DOHH2 (cell line): ENCODE data around the gene NFKBIL1.

Experiments
- H3F3A ChIP-seq: fragments of 200-600 bp; sonication (generic), shearing (Covaris generic); 2 replicates; pipeline ENCODE4 v1.6.0; 2016; ENCODE audit warnings: antibody characterized with exemption, mild to moderate bottlenecking; ENCODE audit not compliant: control insufficient read depth, insufficient read depth
- H3K27ac ChIP-seq: fragments of 200-600 bp; sonication (generic); 2 replicates; pipeline ENCODE4 v1.5.1; 2014; ENCODE audit warnings: low read depth, mild to moderate bottlenecking, low read length, moderate library complexity
- H3K27me3 ChIP-seq: fragments of 200-600 bp; sonication (generic); 2 replicates; pipeline ENCODE4 v1.6.1; 2014; ENCODE audit warnings: mild to moderate bottlenecking, low read length, mixed read lengths; ENCODE audit not compliant: control insufficient read depth
- H3K36me3 ChIP-seq: fragments of 200-600 bp; sonication (generic); 2 replicates; pipeline ENCODE4 v1.6.1; 2014; ENCODE audit warnings: mild to moderate bottlenecking, low read length, moderate library complexity, mixed read lengths; ENCODE audit not compliant: control insufficient read depth
- H3K4me1 ChIP-seq: fragments of 200-600 bp; sonication (generic); 2 replicates; pipeline ENCODE4 v1.6.1; 2014; ENCODE audit warnings: mild to moderate bottlenecking, low read length, mixed read lengths; ENCODE audit not compliant: control insufficient read depth
- H3K4me2 ChIP-seq: fragments of 200-600 bp; sonication (generic); 2 replicates; pipeline ENCODE4 v1.6.0; 2014; ENCODE audit warnings: mild to moderate bottlenecking, low read length, moderate library complexity
- H3K4me3 ChIP-seq: fragments of 200-600 bp; sonication (generic); 2 replicates; pipeline ENCODE4 v1.5.1; 2014; ENCODE audit warnings: mild to moderate bottlenecking, low read length, mixed read lengths
- H3K79me2 ChIP-seq: fragments of 200-600 bp; sonication (generic); 2 replicates; pipeline ENCODE4 v1.6.1; 2014; ENCODE audit warnings: mild to moderate bottlenecking, low read length, mixed read lengths; ENCODE audit not compliant: control insufficient read depth
- H3K9me2 ChIP-seq: fragments of 200-600 bp; sonication (generic); replicated peaks from 2 replicates; pipeline ENCODE4 v1.6.1; 2014; ENCODE audit warnings: mild to moderate bottlenecking, low read length, mixed read lengths; ENCODE audit not compliant: control insufficient read depth
- H3K9me3 ChIP-seq: fragments of 200-600 bp; sonication (generic); 2 replicates; pipeline ENCODE4 v1.6.1; 2014; ENCODE audit warnings: antibody characterized with exemption, low read length, mixed read lengths; ENCODE audit not compliant: control insufficient read depth, insufficient read depth
- H4K20me1 ChIP-seq: fragments of 200-600 bp; sonication (generic); 2 replicates; pipeline ENCODE4 v1.6.0; 2014; ENCODE audit warnings: low read depth, mild to moderate bottlenecking, antibody characterized with exemption, low read length, moderate library complexity; ENCODE audit not compliant: control insufficient read depth, insufficient read depth
- CTCF ChIP-seq: fragments of 200-600 bp; sonication (generic); IDR thresholded peaks from one replicate; pipeline ENCODE4 v1.5.1; 2014; ENCODE audit warnings: antibody characterized with exemption, mild to moderate bottlenecking, low read depth, low read length; ENCODE audit not compliant: poor library complexity, severe bottlenecking
- EZH2phosphoT487 ChIP-seq: fragments of 200-600 bp; sonication (generic); IDR thresholded peaks from 2 replicates; pipeline ENCODE4 v1.6.1; 2017; ENCODE audit warnings: borderline replicate concordance, mild to moderate bottlenecking, antibody characterized with exemption, low read length, moderate library complexity, mixed read lengths

Gene NFKBIL1

GRCh38 chr6:31567531-31568370 is 20.3 kb downstream of the NFKBIL1 start:
- H3K27me3 ChIP-seq: peaks cover 51% of the 10 kb centered on the region
- H3K4me2 ChIP-seq: no peak overlapping the region; the same call in 1 of the 2 replicates
- no peaks in the 10 kb centered on the region for H3K36me3 ChIP-seq
- H3K27ac ChIP-seq: no peak overlapping the region
- H3K9me2 ChIP-seq: no peaks in the 10 kb centered on the region
- H3K4me1 ChIP-seq: peaks cover 64% of the 10 kb centered on the region
- H4K20me1 ChIP-seq: no peaks in the 10 kb centered on the region
- H3K4me3 ChIP-seq: no peak overlapping the region
- H3F3A ChIP-seq: peaks cover 14% of the 10 kb centered on the region
- no peaks in the 10 kb centered on the region for H3K9me3 ChIP-seq
- no peaks in the 10 kb centered on the region for H3K79me2 ChIP-seq
- TF ChIP-seq CTCF: no peak
- TF ChIP-seq EZH2phosphoT487: no peak

DNA sequence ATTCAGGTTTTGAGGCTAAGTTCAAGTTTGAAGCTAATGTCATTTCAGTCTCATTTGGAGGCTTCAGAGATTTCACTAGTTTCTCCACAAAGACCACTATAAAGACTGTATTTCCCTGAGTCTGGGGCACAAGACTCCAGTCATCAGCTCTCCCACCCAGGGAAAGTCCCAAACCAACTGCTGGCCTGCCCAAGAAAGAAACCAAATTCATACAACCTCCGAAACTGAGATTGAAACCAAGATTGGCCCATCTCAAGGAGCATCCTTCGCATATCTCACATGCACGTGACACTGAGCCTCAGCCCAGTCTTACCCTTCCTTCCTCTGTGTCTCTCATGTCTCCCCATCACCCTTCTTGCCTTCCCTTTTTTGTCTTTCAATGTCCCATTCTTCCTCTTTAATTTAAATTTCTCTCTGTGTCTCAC is 21.1 kb downstream of the NFKBIL1 start:
- Histone ChIP-seq H3K9me3 (no peaks in the 10 kb centered on the region), H3K27me3 (peaks cover 55% of the 10 kb centered on the region), H3K36me3 (no peaks in the 10 kb centered on the region), H3K27ac (no peak overlapping the region), H3K4me2 (peak overlapping the region; percentile 6), H3K9me2 (no peaks in the 10 kb centered on the region), H3F3A (peaks cover 14% of the 10 kb centered on the region), H3K4me1 (peaks cover 60% of the 10 kb centered on the region), H3K79me2 (no peaks in the 10 kb centered on the region), H3K4me3 (no peak overlapping the region), H4K20me1 (no peaks in the 10 kb centered on the region)
- TF ChIP-seq EZH2phosphoT487: no peak
- TF ChIP-seq CTCF: no peak

GRCh38 chr6:31569861-31570536 is 22.6 kb downstream of the NFKBIL1 start:
- Histone ChIP-seq H3K4me2 (no peak overlapping the region), H3K36me3 (no peaks in the 10 kb centered on the region), H3K79me2 (no peaks in the 10 kb centered on the region), H3K4me3 (no peak overlapping the region), H3K4me1 (peaks cover 62% of the 10 kb centered on the region), H3K27ac (no peak overlapping the region; the same call in 1 of the 2 replicates), H3F3A (peaks cover 14% of the 10 kb centered on the region), H3K27me3 (peaks cover 67% of the 10 kb centered on the region), H3K9me2 (no peaks in the 10 kb centered on the region), H4K20me1 (no peaks in the 10 kb centered on the region), H3K9me3 (no peaks in the 10 kb centered on the region)
- TF ChIP-seq CTCF (no peak), EZH2phosphoT487 (no peak)
